Duodenal mucosa (tissue), 2 donors: ENCODE measurements around the gene FAM162B.
"Not testable (repeated sequence)": the region's sequence is repeated elsewhere in the genome, so short reads cannot be mapped to it uniquely, and the experiment has no call there.

Experiments
- H3K27ac ChIP-seq: one replicate; pipeline ENCODE4 v1.7.0; 2013; ENCODE audit warnings: low read depth, low read length
- H3K27me3 ChIP-seq, 2 donors: one replicate each; pipeline ENCODE4 v1.7.0; 2013; ENCODE audit warnings: low read length in 2 of 2, control low read depth in 1 of 2; ENCODE audit not compliant: insufficient read depth in 2 of 2, control insufficient read depth in 1 of 2
- H3K36me3 ChIP-seq, 2 donors: one replicate each; pipeline ENCODE4 v1.7.0; 2013; ENCODE audit warnings: low read length in 2 of 2, control low read depth in 1 of 2; ENCODE audit not compliant: insufficient read depth in 2 of 2, control insufficient read depth in 1 of 2
- H3K4me1 ChIP-seq, 2 donors: one replicate each; pipeline ENCODE4 v1.7.0; 2013; ENCODE audit warnings: low read length in 2 of 2, control low read depth in 1 of 2; ENCODE audit not compliant: insufficient read depth in 2 of 2, control insufficient read depth in 1 of 2
- H3K4me3 ChIP-seq, 2 donors: one replicate each; pipeline ENCODE4 v1.7.0; 2013; ENCODE audit warnings: low read length in 2 of 2, low read depth in 1 of 2
- H3K9ac ChIP-seq, 2 donors: one replicate each; pipeline ENCODE4 v1.7.0; 2013; ENCODE audit warnings: low read length in 2 of 2, low read depth in 1 of 2
- H3K9me3 ChIP-seq, 2 donors: one replicate each; pipeline ENCODE4 v1.7.0; 2013; ENCODE audit warnings: low read length in 2 of 2, control low read depth in 1 of 2; ENCODE audit not compliant: control insufficient read depth in 1 of 2

FAM162B gene

GRCh38 chr6:116767715-116768114 lies 2.2 kb upstream of the FAM162B start:
- Histone ChIP-seq H3K27me3 (peaks cover 30 to 40% of the 10 kb centered on the region in 2 donors), H3K4me3 (no peak overlapping the region), H3K9me3 (no peaks in the 10 kb centered on the region), H3K4me1 (no peaks in the 10 kb centered on the region), H3K36me3 (no peaks in the 10 kb centered on the region), H3K27ac (no peak overlapping the region), H3K9ac (no peak overlapping the region)

DNA sequence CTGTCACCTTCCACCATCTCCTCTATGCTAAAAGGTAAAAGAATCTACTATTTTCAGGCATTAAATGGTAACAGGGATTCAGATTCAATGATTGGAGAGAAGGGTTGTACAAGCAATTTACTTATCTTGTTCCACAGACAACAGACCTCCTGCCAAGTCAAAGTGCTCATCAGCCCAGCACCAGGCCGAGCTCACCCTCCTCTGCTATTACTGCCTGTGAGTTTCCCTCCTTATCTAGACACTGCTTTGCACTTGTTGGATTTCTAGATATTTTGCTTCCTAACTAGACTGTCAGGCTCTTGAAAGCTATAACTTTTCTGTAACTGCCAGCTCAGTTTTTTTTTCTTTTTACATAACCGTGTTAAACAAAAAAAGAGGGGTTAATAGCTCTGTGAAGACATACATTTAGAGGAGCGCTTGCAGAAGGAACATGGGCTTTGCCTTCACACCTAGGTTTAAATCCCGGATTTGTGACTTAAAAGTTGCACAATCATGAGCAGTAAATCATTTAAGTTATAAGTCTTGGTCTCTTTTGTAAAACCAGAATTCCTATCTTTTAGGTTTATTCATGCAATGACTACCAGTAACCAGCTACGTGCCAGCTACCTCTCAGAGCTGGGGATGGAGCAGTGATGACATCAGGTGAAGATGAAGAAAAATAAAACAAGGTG lies 1.1 kb upstream of the FAM162B start:
- H3K4me1 ChIP-seq: no peaks in the 10 kb centered on the region
- no peak overlapping the region for H3K27ac ChIP-seq
- H3K4me3 ChIP-seq: no peak overlapping the region
- H3K9ac ChIP-seq: no peak overlapping the region
- H3K27me3 ChIP-seq: peaks cover 30 to 44% of the 10 kb centered on the region in 2 donors
- no peaks in the 10 kb centered on the region for H3K9me3 ChIP-seq
- H3K36me3 ChIP-seq: no peaks in the 10 kb centered on the region

- no peak overlapping the region for H3K27ac ChIP-seq
- no peaks in the 10 kb centered on the region for H3K9me3 ChIP-seq
- H3K4me3 ChIP-seq: peak overlapping the region; percentile 50 to 62
- H3K27me3 ChIP-seq: peaks cover 30 to 44% of the 10 kb centered on the region in 2 donors
- H3K9ac ChIP-seq: no peak overlapping the region
- H3K4me1 ChIP-seq: no peaks in the 10 kb centered on the region
- H3K36me3 ChIP-seq: no peaks in the 10 kb centered on the region
Observed at GRCh38 chr6:116764629-116764960, 924 bp downstream of the FAM162B start.

GRCh38 chr6:116763906-116764628 lies 1.5 kb downstream of the FAM162B start:
- no peak overlapping the region for H3K27ac ChIP-seq
- H3K4me1 ChIP-seq: no peaks in the 10 kb centered on the region
- no peak overlapping the region for H3K9ac ChIP-seq
- H3K27me3 ChIP-seq: peaks cover 30 to 44% of the 10 kb centered on the region in 2 donors
- H3K4me3 ChIP-seq: no peak overlapping the region
- H3K9me3 ChIP-seq: no peaks in the 10 kb centered on the region
- H3K36me3 ChIP-seq: no peaks in the 10 kb centered on the region

DNA sequence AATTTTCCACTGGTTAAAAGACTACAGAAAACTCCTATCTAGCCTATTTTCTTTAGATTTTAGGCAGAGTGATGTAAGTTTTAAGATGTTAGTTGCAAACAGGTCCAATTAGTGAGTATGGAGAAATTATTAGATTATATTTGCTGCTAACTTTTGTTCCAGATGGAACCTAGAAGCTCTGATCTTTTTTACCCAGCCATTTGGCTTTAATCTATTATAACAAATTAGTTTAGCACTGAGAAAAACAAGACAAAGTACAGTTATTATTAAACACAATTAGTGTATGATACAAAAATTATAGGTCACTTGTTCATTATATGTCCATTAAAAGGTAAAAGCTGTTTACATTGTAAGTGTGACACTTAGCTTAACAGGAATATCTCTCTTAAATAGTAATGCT lies 2.5 kb downstream of the FAM162B start:
- Histone ChIP-seq H3K4me3 (no peak overlapping the region), H3K9me3 (no peaks in the 10 kb centered on the region), H3K27me3 (peaks cover 30 to 44% of the 10 kb centered on the region in 2 donors), H3K27ac (no peak overlapping the region), H3K9ac (no peak overlapping the region), H3K4me1 (no peaks in the 10 kb centered on the region), H3K36me3 (no peaks in the 10 kb centered on the region)

- H3K36me3 ChIP-seq: no peaks in the 10 kb centered on the region
- H3K4me1 ChIP-seq: no peaks in the 10 kb centered on the region
- H3K4me3 ChIP-seq: no peak overlapping the region
- H3K9me3 ChIP-seq: no peaks in the 10 kb centered on the region
- no peak overlapping the region for H3K27ac ChIP-seq
- peaks cover 30 to 40% of the 10 kb centered on the region in 2 donors for H3K27me3 ChIP-seq
- H3K9ac ChIP-seq: no peak overlapping the region
Observed at GRCh38 chr6:116762235-116762634, 3.3 kb downstream of the FAM162B start.

- Histone ChIP-seq H3K9me3 (no peaks in the 10 kb centered on the region), H3K36me3 (no peaks in the 10 kb centered on the region), H3K9ac (no peak overlapping the region), H3K27ac (no peak overlapping the region), H3K4me3 (no peak overlapping the region), H3K27me3 (peaks cover 27 to 37% of the 10 kb centered on the region in 2 donors), H3K4me1 (no peaks in the 10 kb centered on the region)
Observed at GRCh38 chr6:116761779-116762178, 3.7 kb downstream of the FAM162B start.

- no peak overlapping the region for H3K9ac ChIP-seq
- H3K4me3 ChIP-seq: no peak overlapping the region
- H3K4me1 ChIP-seq: no peaks in the 10 kb centered on the region
- peaks cover 0 to 2% of the 10 kb centered on the region in 2 donors for H3K27me3 ChIP-seq
- no peaks in the 10 kb centered on the region for H3K9me3 ChIP-seq
- no peaks in the 10 kb centered on the region for H3K36me3 ChIP-seq
- H3K27ac ChIP-seq: no peak overlapping the region
Observed at GRCh38 chr6:116745176-116745575, 20.3 kb downstream of the FAM162B start.

GRCh38 chr6:116741571-116741970 lies 23.9 kb downstream of the FAM162B start:
- Histone ChIP-seq H3K9me3 (peaks cover 3 to 7% of the 10 kb centered on the region in 2 donors), H3K4me1 (no peaks in the 10 kb centered on the region), H3K9ac (no peak overlapping the region)

GRCh38 chr6:116740486-116740885 lies 25.0 kb downstream of the FAM162B start:
- not testable (repeated sequence) for H3K9me3 ChIP-seq, H3K27ac ChIP-seq, H3K4me1 ChIP-seq, H3K36me3 ChIP-seq, H3K4me3 ChIP-seq, H3K27me3 ChIP-seq, H3K9ac ChIP-seq

More at GRCh38 chr6:116741571-116741970, 23.9 kb downstream of the FAM162B start:
- Histone ChIP-seq H3K36me3 (no peaks in the 10 kb centered on the region), H3K27ac (no peak overlapping the region), H3K27me3 (no peaks in the 10 kb centered on the region), H3K4me3 (no peak overlapping the region)
